ENCODE data around the gene OLA1. TPM values are rescaled to one million over a fixed set of nuclear protein-coding genes. Genes with fewer than 3 reads are reported as not detected.

OLA1 gene
- total and polyA plus RNA-seq, 9 of the 15 experiments (the other 6 are each of a cell fraction or from before 2014, with no cell fraction given) = 208 to 353 (median 225) TPM

DNA sequence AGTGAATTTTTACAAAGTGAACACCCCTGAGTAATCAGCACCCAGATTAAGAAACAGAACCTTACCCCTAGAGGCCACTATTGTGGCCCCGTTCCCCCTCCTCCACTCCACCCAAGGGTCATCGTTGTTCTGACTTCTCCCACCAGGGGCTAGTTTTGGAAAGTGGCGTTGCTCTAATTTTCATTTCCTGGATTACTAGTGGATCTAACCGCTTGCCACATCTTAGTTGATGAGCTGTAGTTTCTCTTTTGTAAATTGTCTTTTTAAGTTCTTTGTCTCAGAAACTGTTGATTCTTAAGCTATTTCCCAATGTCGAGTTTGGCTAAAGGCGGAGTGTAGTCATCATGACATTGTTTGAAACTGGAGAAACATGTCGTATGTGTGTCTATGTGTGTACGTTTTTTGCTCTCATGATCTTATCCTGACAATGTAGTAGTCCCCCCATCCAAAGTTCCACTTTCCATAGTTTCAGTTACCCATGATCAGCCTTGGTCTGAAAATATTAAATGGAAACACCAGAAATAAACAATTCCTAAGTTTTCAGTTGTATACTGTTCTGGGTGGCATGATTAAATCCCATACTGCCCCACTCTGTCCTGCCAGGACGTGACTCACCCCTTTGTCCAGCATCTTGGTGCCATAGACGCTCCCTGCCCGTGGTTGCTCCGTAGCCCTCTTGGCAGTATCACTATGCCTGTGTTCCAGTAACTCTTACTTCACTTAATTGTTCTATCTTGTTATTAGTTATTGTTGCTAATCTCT lies 212.2 kb downstream of the OLA1 start:
- ChIA-PET CTCF (ENCODE audit: low intra/inter-chr PET ratio) (interaction anchor here (0.6 to 0.7 kb wide), 2 partner anchors 12 to 300 kb away, joined by 3 to 4 read pairs; no protein-coding TSS in a partner anchor), POLR2A (interaction anchor here (1.0 to 2.6 kb wide), 2 partner anchors 11 kb away, joined by 3 to 11 read pairs; no protein-coding TSS in a partner anchor)
- Histone ChIP-seq H3K9me1 (ENCODE audit: control insufficient read depth, insufficient read depth, low read length) (no peaks in the 10 kb centered on the region), H3K27me3 (ENCODE audit: control insufficient read depth in 2 of 2, insufficient read depth in 2 of 2, low read length in 2 of 2) (peaks cover 0 to 11% of the 10 kb centered on the region in 2 experiments; a peak in 2 of 5 replicates), H3K9me3 (replicated peaks; ENCODE audit: control insufficient read depth, insufficient read depth, low read depth, low read length) (0 out of 2 replicates have a peak, but pooled peaks cover 3% of the 10 kb centered on the region), H3K9ac (ENCODE audit: insufficient read depth in 1 of 2, low read depth in 2 of 2, low read length in 2 of 2) (no peak overlapping the region), H2AFZ (ENCODE audit: low read depth, low read length) (peak overlapping the region; percentile 91), H3K79me2 (ENCODE audit: control insufficient read depth, insufficient read depth, low read length) (no peaks in the 10 kb centered on the region), H3K4me2 (ENCODE audit: insufficient read depth, low read length) (peak overlapping the region; percentile 23; the same call in 1 of the 2 replicates), H3K4me1 (replicated peaks in 1 of 2; ENCODE audit: control insufficient read depth in 2 of 2, insufficient read depth in 2 of 2, low read length in 2 of 2) (peaks cover 3 to 15% of the 10 kb centered on the region in 2 experiments; a peak in 4 of 5 replicates), H3K36me3 (ENCODE audit: control insufficient read depth, insufficient read depth, low read length) (no peaks in the 10 kb centered on the region), H3K4me3 (no peak overlapping the region), H4K20me1 (replicated peaks; ENCODE audit: control insufficient read depth, insufficient read depth, low read length) (peaks cover 5% of the 10 kb centered on the region; the same call in 1 of the 2 replicates), H3K27ac (ENCODE audit: extremely low read depth, low read depth, low read length) (no peak overlapping the region)
- in situ Hi-C loops (cut with MboI) (no loop called here), intact Hi-C loops (cut with micrococcal nuclease) (loop anchor here (5.0 kb wide), 2 partner anchors 74 to 154 kb away; no protein-coding TSS in a partner anchor)
- DNase-seq (ENCODE audit: extremely low read depth in 1 of 4, low spot score in 3 of 4) (peak; percentile 76 to 82 (median 79)), ATAC-seq (peak; percentile 84), FAIRE-seq (peak; percentile 79)
- 42% methylated on average over 12 of the region's 12 CpGs for WGBS (ENCODE audit: insufficient coverage, low coverage, missing lambda C conversion rate)
- BruUV-seq (replicated peaks) = no TSS peak
- TF ChIP-seq MAFG (tag; conservative IDR thresholded peaks at IDR 0.05) (no peak), HBP1 (CRISPR knock-in tag; IDR thresholded peaks at IDR 0.05) (no peak), PPARD (CRISPR knock-in tag; IDR thresholded peaks at IDR 0.05) (no peak), FOXA3 (CRISPR knock-in tag; conservative IDR thresholded peaks at IDR 0.05 in 1 of 2, IDR thresholded peaks at IDR 0.05 in 1 of 2) (no peak), RBM39 (optimal IDR thresholded peaks at IDR 0.05; ENCODE audit: low read depth, low read length) (no peak), EHMT2 (IDR thresholded peaks at IDR 0.05) (peak; percentile 64; the same call in 1 of the 2 replicates), ZNF146 (CRISPR knock-in tag; IDR thresholded peaks at IDR 0.05; ENCODE audit: unreplicated experiment) (no peak), XRCC4 (IDR thresholded peaks at IDR 0.05; ENCODE audit: extremely low read depth, insufficient read depth, insufficient read length) (no peak), MECOM (CRISPR knock-in tag; IDR thresholded peaks at IDR 0.05) (no peak), ZNF668 (CRISPR knock-in tag; IDR thresholded peaks at IDR 0.05) (no peak), CSDE1 (IDR thresholded peaks at IDR 0.05) (no peak), MLX (CRISPR knock-in tag; conservative IDR thresholded peaks at IDR 0.05) (no peak)
- TF ChIP-seq, protein P1, sequence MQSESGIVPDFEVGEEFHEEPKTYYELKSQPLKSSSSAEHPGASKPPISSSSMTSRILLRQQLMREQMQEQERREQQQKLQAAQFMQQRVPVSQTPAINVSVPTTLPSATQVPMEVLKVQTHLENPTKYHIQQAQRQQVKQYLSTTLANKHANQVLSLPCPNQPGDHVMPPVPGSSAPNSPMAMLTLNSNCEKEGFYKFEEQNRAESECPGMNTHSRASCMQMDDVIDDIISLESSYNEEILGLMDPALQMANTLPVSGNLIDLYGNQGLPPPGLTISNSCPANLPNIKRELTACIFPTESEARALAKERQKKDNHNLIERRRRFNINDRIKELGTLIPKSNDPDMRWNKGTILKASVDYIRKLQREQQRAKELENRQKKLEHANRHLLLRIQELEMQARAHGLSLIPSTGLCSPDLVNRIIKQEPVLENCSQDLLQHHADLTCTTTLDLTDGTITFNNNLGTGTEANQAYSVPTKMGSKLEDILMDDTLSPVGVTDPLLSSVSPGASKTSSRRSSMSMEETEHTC (IDR thresholded peaks at IDR 0.05) = no peak
- TF ChIP-seq, protein P2, sequence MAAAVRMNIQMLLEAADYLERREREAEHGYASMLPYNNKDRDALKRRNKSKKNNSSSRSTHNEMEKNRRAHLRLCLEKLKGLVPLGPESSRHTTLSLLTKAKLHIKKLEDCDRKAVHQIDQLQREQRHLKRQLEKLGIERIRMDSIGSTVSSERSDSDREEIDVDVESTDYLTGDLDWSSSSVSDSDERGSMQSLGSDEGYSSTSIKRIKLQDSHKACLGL (CRISPR knock-in tag; IDR thresholded peaks at IDR 0.05; ENCODE audit: borderline replicate concordance, poor library complexity, severe bottlenecking) = no peak
- TF ChIP-seq, protein P3, sequence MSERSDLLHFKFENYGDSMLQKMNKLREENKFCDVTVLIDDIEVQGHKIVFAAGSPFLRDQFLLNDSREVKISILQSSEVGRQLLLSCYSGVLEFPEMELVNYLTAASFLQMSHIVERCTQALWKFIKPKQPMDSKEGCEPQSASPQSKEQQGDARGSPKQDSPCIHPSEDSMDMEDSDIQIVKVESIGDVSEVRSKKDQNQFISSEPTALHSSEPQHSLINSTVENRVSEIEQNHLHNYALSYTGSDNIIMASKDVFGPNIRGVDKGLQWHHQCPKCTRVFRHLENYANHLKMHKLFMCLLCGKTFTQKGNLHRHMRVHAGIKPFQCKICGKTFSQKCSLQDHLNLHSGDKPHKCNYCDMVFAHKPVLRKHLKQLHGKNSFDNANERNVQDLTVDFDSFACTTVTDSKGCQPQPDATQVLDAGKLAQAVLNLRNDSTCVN (CRISPR knock-in tag; IDR thresholded peaks at IDR 0.05) = no peak

Measured in K562 (cell line).